ENCODE results near the gene SLC43A3.

GRCh38 chr11:57417056-57417455 is 9.9 kb downstream of the SLC43A3 start:
- TF ChIP-seq CTCF (IDR thresholded peaks at IDR 0.05) (no peak), EP300 (IDR thresholded peaks at IDR 0.05) (no peak)
